ENCODE data around the gene DNAH8.

DNAH8 gene

GRCh38 chr6:38701551-38701950, 13.6 kb upstream of the DNAH8 start:
- DNase-seq: no peak

DNA sequence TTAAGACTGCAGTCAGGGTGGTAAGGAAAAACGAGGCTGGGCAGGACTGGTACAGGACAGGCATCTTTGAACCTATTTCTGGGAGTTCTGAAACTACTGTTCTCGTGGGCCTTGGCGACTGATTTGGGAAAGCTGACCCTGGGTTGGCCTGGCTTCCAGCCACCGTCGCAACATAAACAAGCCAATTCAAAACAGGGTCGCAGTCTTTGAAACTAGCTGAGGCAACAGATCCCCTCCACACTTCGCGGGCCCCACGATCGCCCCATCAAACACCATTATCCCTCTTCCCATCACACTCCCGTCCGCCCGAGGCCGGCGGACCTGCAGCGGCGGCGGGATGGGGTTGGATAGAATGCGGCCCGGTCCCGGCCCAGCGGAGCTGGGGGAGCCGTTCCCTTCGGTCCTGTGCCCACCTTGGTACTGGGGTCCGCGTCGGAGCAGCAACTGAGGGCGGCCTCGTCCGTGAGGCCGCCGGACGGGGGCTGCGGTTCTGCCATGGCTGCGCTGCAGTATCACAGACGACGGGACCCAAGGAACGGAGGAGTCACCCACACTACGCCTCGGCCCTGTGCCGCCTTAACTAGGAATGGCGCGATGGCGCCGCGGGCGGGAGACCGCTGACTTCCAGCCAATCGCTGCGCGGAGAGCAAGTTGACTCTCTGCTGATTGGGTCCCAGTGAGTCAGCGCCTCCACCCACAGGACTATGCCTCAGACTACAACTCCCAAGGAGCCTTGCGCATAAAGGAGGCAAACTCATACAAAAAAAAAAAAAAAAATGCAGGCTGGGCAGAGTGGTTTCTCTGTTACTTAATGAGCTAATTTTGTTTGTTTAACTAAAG, 12.3 kb upstream of the DNAH8 start, which contains the start of gene GLO1:
TSS of gene GLO1 (minus strand) at position 588 of the 840 bp plus-strand sequence. CDS start at position 497, 91 bp downstream.
- peak; percentile 99 for DNase-seq

GRCh38 chr6:38703949-38704590, 11.0 kb upstream of the DNAH8 start:
- DNase-seq: no peak

GRCh38 chr6:38705924-38706323, 9.2 kb upstream of the DNAH8 start:
- no peak for DNase-seq

- DNase-seq: no peak
Measured at GRCh38 chr6:38708496-38708895, 6.6 kb upstream of the DNAH8 start.

- DNase-seq: peak; percentile 79
Measured at GRCh38 chr6:38713812-38714211, 1.3 kb upstream of the DNAH8 start.

DNA sequence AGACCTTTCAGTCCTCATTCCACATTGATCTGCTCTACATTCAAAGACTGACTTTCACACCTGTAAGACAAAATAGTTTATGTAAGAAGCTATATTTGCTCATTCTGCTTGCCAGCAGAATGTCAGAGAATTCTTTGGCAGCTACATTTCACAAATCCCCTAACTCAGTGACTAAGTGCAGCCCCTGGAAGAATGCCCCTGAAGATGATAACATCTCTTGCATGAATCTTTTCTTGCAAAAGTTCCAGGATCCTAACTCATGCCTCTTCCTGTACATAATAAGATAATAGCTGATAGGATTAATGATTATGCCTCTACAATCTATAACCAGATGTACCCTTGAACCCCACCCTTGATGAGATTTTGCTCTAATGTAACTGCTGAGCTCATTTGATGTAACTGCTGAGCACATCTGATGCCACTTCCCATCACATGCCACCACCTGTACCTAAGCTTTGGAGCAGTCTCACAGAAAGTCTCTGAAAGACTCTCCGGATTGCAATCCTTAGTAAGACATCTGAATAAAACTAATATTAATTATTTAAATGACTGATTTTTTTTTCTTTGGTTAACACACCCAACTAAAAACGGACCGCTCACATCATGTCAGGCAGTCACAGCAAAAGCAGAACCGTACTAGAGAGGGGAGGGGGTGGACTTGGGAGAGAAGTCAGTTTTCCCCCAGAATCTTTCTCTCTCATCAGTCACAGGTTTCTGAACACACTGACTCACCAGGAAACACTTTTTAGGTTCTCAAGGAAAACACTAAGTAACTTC, 684 bp upstream of the DNAH8 start:
- DNase-seq: peak; percentile 48

- no peak for DNase-seq
Measured at GRCh38 chr6:38716825-38717224, 1.7 kb downstream of the DNAH8 start.

- no peak for DNase-seq
Measured at GRCh38 chr6:38719358-38719757, 4.2 kb downstream of the DNAH8 start.

- DNase-seq: no peak
Measured at GRCh38 chr6:38720295-38720694, 5.2 kb downstream of the DNAH8 start.

DNA sequence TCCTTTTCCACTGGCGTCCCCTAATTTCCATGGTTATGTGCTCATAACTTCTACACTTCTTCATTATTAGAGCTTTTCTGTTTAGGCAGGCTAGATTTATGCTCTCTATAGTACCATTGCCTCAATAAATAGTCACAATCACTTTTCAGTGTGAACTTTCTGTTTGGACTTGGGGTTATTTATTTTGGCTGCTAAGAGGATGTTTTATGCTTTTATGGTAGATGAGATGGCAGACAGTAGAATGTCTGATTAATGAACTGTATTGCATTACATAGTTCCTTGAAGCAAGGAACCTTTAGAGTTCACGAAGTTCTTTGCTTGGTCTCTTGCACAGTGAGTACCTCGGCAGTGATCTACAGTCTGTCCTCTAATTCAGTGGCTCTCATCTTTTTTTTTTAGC, 6.9 kb downstream of the DNAH8 start:
- no peak for DNase-seq

DNA sequence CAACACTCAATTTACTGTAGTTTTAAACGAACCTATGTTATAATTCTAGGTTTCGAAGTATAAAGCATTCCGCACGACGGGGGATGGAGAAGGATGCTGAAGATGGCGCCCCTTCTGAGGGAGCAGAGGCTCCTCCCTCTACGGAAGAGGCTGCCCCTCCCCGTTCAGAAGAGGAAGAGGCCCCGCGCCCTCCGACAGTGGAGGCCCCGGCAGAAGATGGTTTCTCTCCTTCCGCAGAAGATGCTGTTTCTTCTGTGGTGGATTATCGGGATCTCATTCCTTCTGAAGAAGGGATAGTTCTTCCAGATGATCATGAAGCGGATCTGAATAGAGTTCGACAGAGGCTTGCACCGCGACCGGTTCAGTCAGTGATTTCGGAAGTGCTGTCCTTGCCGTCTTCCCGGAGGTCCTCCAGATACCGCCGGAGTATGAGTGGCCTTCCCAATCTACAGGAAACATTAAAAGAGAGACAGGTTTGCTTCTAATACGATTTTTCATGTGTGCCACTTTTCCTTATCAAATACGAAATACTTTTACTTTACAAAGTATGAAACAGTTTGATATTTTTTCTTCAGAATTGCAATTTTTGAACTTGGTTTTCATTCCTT, 7.7 kb downstream of the DNAH8 start:
- no peak for DNase-seq

DNA sequence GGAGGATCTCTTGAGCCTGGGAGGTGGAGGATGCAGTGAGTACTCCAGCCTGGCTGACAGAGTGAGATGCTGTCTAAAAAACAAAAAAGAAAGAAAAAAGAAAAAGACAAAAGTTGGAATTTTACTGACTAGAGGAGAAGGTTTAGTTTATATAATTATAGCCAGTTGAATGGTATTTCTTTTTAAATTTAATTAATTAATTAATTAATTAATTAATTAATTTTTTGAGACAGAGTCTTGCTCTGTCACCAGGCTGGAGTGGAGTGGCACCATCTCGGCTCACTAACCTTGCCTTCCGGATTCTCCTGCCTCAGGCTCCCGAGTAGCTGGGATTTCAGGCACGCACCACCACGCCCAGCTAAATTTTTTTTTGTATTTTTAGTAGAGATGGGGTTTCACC, 8.7 kb downstream of the DNAH8 start:
- DNase-seq: no peak

DNA sequence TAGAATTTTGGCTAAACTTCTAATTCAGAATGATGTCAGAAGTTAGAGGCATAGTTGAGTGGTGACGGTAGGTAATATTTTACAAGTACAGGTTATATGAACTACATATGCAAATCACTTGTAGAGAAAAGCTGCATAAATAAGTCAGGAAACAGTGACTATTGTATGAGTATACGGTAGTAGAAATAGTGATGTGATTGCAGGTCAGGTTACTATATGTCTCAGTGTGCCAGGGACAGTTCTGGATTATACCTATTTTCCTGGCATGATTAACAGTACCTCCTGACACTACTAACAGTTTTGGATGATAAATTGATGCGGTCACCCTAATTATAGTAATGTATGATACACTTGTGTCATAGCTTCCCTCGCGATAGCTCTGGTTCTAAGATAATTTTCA, 9.2 kb downstream of the DNAH8 start:
- no peak for DNase-seq

- DNase-seq: no peak
Measured at GRCh38 chr6:38725414-38726183, 10.5 kb downstream of the DNAH8 start.

DNA sequence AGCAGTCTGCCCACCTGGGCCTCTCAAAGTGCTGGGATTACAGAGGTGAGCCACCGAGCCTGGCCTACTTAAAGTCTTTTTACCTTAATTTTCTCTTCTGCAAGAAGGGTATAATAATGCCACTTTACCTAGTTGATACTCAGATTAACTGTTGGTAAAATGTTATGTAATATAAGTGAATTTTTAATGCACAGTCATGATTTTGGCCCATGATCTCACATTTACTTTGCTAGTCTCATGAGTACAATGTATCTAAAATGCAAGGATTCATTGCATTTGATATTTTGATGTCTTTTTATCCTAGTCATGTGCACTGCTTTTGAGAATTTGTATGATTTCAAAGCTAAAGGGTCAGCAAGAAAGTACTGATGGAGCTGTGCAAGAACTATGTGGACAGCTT, 13.1 kb downstream of the DNAH8 start:
- DNase-seq: no peak

DNA sequence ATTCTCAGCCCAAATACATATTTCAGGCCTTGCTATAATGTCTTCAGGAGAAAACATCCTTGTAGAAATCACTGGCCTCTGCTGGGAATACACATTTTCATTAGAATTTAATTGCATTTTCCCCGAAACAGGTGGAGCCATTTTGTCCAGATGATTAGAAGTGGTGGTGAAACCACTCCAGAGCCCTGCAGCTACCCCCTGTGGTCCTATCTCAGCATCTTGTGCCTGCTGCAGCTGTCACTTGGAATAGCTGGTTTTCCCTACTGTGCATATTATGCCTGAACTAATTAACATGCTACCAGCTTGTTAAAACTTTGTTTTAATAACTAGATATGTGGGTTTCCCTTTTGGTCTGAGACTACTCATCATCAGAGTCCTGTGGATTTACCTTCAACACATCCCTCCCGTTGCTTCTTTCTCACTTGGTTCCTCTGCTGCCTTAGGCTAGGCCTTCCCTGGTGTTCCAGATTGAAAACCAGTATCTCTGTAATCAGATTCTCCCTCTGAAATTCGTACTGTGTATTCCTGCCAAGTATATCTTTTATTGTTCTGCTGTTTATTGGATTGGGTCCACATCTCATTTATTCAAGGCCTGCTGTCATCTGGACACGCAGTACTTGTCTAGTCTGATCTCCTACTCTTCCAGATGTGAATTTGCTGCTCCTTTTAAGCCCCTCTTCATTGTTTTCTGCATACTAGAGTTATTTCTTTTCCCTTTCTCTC, 15.2 kb downstream of the DNAH8 start:
- no peak for DNase-seq

DNA sequence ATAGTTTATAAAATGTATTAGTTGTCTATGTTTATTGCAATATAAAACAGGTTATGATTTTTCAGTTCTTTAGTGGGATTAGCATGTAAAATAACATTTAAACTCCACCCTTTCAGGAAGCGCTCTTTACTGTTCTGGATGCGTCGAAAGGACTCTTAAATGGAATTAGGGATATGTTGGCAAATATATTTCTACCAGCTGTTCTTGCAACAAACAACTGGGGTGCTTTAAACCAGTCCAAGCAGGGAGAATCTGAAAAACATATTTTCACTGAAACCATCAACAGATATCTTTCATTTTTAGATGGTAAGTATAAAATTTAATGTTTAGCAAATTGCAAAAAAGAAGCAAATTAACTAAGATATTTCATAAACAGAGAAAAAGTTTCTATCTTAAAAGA, 21.8 kb downstream of the DNAH8 start:
- no peak for DNase-seq

DNA sequence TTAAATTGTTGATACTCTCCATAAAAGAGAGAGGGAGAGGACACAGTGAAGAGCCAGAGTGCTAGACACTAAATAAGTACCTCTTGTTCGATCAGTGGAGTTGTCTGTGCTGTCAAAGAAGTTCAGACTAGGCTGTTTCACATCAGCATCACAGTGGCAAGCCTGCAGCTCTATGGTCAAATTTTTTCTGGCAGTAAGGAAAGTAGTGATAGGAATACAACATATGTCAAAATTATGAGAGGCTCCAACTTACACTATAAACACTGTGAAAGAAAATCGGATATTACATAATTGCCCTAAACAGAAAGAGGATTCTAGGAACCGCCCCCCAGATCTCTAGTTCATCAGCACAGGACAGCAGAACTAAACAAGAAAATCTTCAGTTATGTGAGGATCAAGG, 23.1 kb downstream of the DNAH8 start:
- no peak for DNase-seq

DNA sequence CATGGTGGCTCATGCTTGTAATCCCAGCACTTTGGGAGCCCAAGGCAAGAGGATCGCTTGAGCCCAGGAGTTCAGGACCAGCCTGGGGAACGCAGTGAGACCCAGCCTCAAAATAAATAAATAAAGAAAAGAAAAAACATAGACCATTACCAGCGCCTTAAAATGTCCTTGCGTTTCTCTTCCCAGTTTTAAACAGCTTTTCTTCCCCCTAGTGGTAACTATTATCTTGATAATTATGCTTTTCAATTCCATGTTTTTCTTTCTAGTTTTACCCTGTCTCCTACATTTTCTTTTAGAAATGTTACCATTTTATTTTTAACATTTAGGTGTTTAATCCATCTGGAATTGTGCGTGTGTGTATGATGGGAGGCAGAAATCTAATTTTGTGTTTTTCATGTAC, 24.4 kb downstream of the DNAH8 start:
- DNase-seq: peak; percentile 43

GRCh38 chr6:38749473-38749872, 34.4 kb downstream of the DNAH8 start:
- no peak for DNase-seq
